ENCODE data around the gene ZNF324B.
A peak's percentile ranks its signal among the peaks of the same experiment; 100 is the strongest.
"Not testable (repeated sequence)": the region's sequence is repeated elsewhere in the genome, so short reads cannot be mapped to it uniquely, and the experiment has no call there.

The ZNF324B gene

GRCh38 chr19:58451358-58452101, at the start of gene ZNF324B:
Gene ZNF324B (plus strand): TSS chr19:58451622. CDS start chr19:58453702, 2,080 bp downstream.
- peak; percentile 97 for DNase-seq (ENCODE audit: low spot score)

- no peak for DNase-seq (ENCODE audit: low spot score)
Measured at GRCh38 chr19:58401840-58402421, 49.5 kb upstream of the ZNF324B start.

- DNase-seq (ENCODE audit: low spot score), result not testable (repeated sequence)
Measured at GRCh38 chr19:58403920-58404478, 47.4 kb upstream of the ZNF324B start.

DNA sequence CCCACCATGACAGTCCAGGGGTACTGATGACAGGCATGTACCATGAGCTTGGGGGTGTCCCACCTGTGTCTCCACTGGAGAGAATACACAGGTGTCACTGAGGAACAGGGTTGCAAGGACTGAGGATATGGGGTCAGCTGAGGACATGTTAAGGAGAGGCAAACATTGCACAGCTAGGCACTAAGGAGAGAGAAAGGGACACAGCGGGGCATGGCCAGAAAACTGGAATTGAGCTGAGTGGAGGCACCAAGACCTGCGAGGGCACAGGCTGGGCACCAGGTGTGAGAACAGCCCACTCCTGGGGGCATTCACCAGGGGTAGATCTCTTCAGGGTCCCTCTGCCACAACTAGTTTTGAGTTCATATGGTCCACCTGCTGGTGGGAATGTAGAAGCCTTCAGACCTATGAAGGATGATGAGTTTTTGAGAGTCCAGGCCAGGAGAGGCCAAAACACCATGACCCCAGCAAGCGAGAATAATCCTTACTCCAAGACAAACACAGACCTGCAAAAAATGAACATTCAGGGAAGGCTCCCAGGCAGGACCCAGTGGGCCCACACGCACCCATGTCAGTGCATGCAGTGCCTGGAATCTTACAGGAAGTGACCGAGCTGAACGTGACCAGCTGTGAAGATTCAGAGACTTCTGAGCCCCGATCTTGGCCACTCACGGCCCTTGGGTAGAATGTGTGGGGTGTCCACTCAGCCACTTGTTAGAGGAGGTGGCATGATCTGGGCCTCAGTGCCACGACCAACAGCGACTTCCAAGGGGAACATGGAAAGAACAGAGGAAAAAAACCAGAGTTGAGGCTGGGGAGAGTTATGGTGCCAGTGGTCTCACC, 44.4 kb upstream of the ZNF324B start:
- DNase-seq (ENCODE audit: low spot score), result no peak

- no peak for DNase-seq (ENCODE audit: low spot score)
Measured at GRCh38 chr19:58407658-58408151, 43.7 kb upstream of the ZNF324B start.

DNA sequence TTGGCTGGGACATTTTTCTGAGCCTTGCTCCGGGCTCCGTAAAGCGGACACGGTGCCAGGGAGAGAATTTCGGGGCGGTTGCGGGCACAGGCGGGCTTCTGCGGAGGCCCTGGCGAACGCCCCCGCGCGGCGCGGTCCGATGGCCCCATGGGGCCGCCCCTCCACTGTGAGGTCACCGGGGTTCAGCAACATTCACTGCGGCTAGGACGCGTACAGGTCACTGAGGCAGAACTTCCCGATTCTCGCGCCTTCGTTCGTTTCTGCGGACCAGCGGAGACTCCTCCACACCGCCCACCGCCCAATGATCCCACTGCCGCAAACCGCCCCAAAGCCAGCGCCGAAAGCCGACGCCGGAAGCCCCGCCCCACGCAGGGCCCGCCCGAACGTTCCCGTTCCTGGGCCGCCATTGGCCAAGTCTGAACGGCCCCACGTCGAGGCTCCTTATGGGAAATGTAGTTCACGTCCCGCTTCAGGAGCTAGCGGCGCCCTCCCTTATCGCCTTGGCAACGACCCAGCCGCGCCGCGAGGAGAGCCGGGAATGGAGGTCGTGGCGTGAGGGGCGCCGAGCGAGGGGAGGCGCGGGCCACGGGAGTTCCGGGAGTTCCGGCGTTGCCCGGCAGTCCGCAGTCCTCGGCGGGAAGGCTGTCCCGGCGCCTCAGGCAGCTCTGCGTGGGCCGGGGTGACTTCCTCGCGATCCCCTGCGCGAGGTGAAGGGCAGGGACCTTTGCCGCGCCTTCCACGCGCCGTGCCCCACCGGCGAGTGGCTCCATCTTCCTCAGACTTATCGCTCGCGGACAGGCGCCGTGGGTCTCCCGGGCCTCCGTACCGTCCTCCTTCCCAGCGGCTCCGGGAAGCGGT, 43.0 kb upstream of the ZNF324B start, which contains the start of gene ZNF584:
Gene ZNF584, plus strand, starts transcription at position 498 of the 858 bp plus-strand sequence. CDS start 499 bp downstream, outside the sequence.
- DNase-seq (ENCODE audit: low spot score), result peak; percentile 97

DNA sequence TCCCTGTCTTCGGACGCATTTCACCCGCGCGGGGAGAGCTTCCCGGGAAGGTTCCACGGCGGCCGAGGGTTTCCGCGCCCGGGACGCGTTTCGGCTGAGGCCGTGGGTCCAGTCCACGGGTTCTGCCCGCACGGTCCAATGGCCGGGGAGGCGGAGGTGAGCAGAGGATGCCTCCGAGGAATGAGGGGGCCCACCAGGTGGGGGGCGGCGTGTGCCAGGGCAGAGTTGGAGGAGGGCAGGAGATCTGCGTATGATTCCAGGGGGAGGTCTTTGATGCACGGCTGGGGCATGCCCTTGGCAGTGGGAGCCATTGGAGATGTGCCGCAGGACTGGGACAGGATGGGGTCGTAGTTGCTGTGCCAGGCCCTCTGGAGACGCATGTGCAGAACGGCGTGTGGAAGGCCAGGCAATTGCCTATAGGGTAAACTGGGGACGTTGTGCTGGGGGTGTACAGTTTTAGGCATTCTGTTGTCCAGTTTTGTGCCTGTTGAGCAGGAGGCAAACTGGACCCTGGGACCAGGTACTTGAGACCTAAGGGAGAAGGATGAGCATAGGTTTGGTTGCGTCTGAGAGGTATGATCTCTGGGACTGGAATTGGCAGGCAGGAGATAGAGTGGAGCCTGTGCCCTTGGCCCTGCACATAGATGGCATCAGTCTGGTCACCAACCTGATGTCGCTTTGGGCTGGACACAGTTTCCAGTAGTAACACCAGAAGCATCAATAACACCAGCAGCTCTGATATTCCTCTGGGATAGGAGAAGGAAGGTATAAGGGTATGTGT, 42.2 kb upstream of the ZNF324B start:
- DNase-seq (ENCODE audit: low spot score), result no peak

DNA sequence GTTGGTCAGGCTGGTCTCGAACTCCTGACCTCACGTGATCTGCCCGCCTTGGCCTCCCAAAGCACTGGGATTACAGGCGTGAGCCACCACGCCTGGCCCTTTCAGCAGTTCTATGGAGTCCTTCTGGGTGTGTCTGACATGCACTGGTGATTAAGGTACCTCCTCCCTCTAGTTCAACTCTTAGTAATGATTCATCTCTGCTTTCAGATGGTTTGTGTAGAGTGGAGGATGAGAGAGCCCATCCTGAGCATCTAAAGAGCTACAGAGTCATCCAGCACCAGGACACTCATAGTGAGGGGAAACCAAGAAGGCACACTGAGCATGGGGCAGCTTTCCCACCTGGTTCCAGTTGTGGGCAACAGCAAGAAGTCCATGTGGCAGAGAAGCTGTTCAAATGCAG, 34.8 kb upstream of the ZNF324B start:
- DNase-seq (ENCODE audit: low spot score), result no peak

DNA sequence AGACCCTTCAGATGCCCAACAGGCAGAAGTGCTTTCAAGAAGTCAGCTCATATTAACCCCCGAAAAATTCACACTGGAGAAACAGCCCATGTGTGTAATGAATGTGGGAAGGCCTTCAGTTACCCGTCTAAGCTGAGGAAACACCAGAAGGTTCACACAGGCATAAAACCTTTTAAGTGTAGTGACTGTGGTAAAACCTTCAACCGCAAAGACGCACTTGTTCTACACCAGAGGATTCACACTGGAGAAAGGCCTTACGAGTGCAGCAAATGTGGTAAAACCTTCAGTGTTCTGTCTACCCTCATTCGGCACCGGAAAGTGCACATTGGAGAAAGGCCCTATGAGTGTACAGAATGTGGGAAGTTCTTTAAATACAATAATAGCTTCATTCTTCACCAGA, 34.4 kb upstream of the ZNF324B start:
- no peak for DNase-seq (ENCODE audit: low spot score)

DNA sequence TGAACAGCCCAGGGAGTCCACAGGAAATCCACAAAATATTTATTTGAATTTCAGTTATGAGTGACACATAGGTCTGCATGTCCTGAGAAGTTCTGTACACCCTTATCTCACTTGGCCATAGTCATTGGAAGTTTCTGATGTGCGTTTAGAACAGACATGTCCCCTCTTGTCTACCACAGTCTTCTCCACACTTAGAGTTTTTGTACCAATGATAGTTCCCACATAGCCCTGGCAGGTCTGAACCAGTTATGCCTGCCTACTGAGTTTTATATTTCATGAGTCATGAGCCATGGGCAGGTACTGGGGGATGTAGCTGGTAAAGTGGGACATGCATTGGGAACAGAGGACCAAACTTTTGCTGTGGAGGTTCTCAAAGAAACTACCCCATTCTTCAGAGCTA, 22.8 kb upstream of the ZNF324B start:
- DNase-seq (ENCODE audit: low spot score), result no peak

GRCh38 chr19:58429745-58430144, 21.7 kb upstream of the ZNF324B start:
- DNase-seq (ENCODE audit: low spot score), result no peak

DNA sequence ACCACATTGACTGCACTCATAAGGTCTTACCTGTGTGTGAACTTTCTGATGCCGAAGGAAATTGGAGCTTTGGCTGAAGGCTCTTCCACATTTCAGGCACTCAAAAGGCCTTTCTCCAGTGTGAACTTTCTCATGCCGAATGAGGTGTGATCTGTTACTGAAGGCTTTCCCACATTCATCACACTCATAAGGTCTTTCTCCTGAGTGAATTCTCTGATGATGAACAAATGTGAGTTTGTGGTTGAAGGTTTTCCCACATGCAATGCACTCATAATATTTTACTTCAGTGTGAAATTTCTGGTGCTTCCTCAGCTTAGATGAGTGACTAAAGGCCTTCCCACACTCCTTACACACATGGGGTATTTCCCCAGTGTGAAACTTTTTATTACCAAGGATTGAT, 17.2 kb upstream of the ZNF324B start:
- no peak for DNase-seq (ENCODE audit: low spot score)

GRCh38 chr19:58439576-58440554, 11.6 kb upstream of the ZNF324B start, which contains the start of gene ZNF132:
Gene ZNF132 (minus strand): TSS chr19:58440153. CDS start chr19:58439821, 332 bp downstream.
- peak; percentile 98 for DNase-seq (ENCODE audit: low spot score)

DNA sequence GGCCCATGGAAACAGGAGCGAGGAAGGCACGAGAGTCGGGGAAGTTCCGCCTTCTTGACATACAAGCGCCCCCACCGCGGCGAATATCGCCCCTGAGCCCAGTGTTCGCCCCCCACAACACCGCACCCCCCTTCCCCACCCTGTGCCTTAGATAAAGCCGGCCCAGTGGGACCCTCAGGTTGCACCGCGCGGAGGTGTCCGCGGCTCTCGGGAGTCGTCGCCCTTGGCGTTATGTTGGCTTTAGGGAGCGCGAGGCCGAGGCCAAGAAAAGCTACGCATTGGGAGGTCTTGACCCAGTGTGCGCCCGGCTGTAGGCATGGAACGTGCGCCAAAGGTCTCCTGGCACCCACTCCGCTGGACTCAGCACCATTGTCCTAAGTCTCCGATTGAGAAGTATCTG, 10.9 kb upstream of the ZNF324B start:
- no peak for DNase-seq (ENCODE audit: low spot score)

DNA sequence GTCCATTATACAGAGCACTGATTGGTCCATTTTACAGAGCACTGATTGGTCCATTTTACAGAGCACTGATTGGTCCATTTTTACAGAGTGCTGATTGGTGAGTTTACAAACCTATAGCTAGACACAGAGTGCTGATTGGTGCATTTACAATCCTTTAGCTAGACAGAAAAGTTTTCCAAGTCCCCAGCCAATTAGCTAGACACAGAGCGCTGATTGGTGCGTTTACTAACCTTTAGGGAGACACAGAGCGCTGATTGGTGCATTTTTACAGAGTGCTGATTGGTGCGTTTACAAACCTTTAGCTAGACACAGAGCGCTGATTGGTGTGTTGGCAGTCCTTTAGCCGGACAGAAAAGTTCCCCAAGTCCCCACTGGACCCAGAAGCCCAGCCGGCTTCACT, 8.4 kb upstream of the ZNF324B start:
- DNase-seq (ENCODE audit: low spot score), result not testable (repeated sequence)

DNA sequence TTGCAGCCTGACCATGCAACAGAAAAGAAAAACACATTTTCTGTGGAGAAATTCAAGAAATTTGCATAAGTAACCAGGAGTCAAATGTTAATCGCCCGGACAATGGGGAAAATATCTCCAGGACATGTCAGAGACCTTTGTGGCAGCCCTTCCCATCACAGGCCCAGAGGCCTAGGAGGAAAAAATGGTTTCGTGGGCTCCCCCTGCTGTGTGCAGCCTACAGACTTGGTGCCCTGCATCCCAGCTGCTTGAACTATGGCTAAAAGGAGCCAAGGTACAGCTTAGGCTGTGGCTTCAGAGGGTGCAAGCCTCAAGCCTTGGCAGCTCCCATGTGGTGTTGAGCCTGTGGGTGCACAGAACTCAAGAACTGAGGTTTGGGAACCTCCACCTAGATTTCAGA, 2.6 kb upstream of the ZNF324B start:
- not testable (repeated sequence) for DNase-seq (ENCODE audit: low spot score)

GRCh38 chr19:58449980-58450379, 1.4 kb upstream of the ZNF324B start:
- DNase-seq (ENCODE audit: low spot score), result not testable (repeated sequence)

GRCh38 chr19:58450856-58451357, 515 bp upstream of the ZNF324B start:
- no peak for DNase-seq (ENCODE audit: low spot score)

- no peak for DNase-seq (ENCODE audit: low spot score)
Measured at GRCh38 chr19:58453743-58454142, 2.3 kb downstream of the ZNF324B start.

Measured in AG08396 (cell line).